Spleen (tissue), 11 donors: ENCODE measurements around the gene SEMA4C. TPM values are rescaled to one million over a fixed set of nuclear protein-coding genes. Genes with fewer than 3 reads are reported as not detected.
A peak's percentile ranks its signal among the peaks of the same experiment; 100 is the strongest.
"Not testable (repeated sequence)": the region's sequence is repeated elsewhere in the genome, so short reads cannot be mapped to it uniquely, and the experiment has no call there.

Source experiments
- DNase-seq: peaks from one replicate; pipeline ENCODE4 v3.0.0-alpha.2; 2020
- H3K27ac ChIP-seq, 8 donors: fragments of 200-600 bp; sonication (generic) in 7 of 8; 1 replicate in 4 of 8; 2 replicates in 4 of 8; pipeline versions ENCODE4 v1.5.0 to v1.8.0; 2016 to 2021; ENCODE audit warnings: inconsistent platforms in 4 of 8, mild to moderate bottlenecking in 4 of 8, moderate library complexity in 1 of 8
- H3K27me3 ChIP-seq, 7 donors: fragments of 200-600 bp; sonication (generic) in 6 of 7; replicated peaks in 1 of 7; 1 replicate in 4 of 7; 2 replicates in 3 of 7; pipeline versions ENCODE4 v1.5.0 to v1.8.0; 2016 to 2021; ENCODE audit warnings: inconsistent platforms in 3 of 7, mild to moderate bottlenecking in 1 of 7
- H3K36me3 ChIP-seq, 6 donors: fragments of 200-600 bp; sonication (generic) in 5 of 6; 1 replicate in 4 of 6; 2 replicates in 2 of 6; pipeline versions ENCODE4 v1.5.0 to v1.8.0; 2016 to 2021; ENCODE audit warnings: inconsistent platforms in 2 of 6
- H3K4me1 ChIP-seq, 6 donors: fragments of 200-600 bp; sonication (generic) in 5 of 6; 1 replicate in 3 of 6; 2 replicates in 3 of 6; pipeline versions ENCODE4 v1.5.0 to v1.8.0; 2016 to 2021; ENCODE audit warnings: inconsistent platforms in 3 of 6
- H3K4me3 ChIP-seq, 8 donors: fragments of 200-600 bp; sonication (generic) in 7 of 8; 1 replicate in 4 of 8; 2 replicates in 4 of 8; pipeline versions ENCODE4 v1.5.0 to v1.8.0; 2016 to 2021; ENCODE audit warnings: inconsistent platforms in 4 of 8, mild to moderate bottlenecking in 4 of 8, moderate library complexity in 2 of 8
- H3K9me3 ChIP-seq, 8 donors: fragments of 200-600 bp; sonication (generic) in 7 of 8; 1 replicate in 4 of 8; 2 replicates in 4 of 8; pipeline versions ENCODE4 v1.5.0 to v1.8.0; 2016 to 2021; ENCODE audit warnings: inconsistent platforms in 4 of 8
- CTCF ChIP-seq, 11 experiments: fragments of 200-600 bp in 7 of 11; fragments of 450-650 bp in 4 of 11; sonication (generic) in 4 of 11; IDR thresholded peaks in 8 of 11; conservative IDR thresholded peaks in 3 of 11; 1 replicate in 7 of 11; 2 replicates in 4 of 11; pipeline versions ENCODE4 v1.4.0 to v1.8.0; 2016 to 2021; ENCODE audit warnings: antibody characterized with exemption in 11 of 11, inconsistent platforms in 4 of 11, mild to moderate bottlenecking in 1 of 11
- POLR2A ChIP-seq, 3 donors: fragments of 450-650 bp; IDR thresholded peaks; one replicate each; pipeline ENCODE4 v1.5.1; 2017; ENCODE audit warnings: antibody characterized with exemption in 3 of 3, mild to moderate bottlenecking in 1 of 3
- POLR2AphosphoS5 ChIP-seq, 3 donors: sonication (generic); formaldehyde crosslinking; IDR thresholded peaks; one replicate each; pipeline ENCODE4 v1.5.1; 2017; ENCODE audit warnings: antibody characterized with exemption in 3 of 3
- WGBS, 5 donors: extraction: QIAGEN DNeasy Blood & Tissue Kit in 3 of 5; methylation state at CpG; one replicate each; pipeline versions ENCODE4 v1.1.5 to v1.1.7; 2013 to 2018; 5-methylcytosine and 5-hydroxymethylcytosine counted together
- intact Hi-C: fragments of 100-400 bp; cut with DNase I; formaldehyde crosslinking; loops from one replicate; pipeline ENCODE4 v1.15.0; 2023; ENCODE audit warnings: low total_unique reads
- polyA plus RNA-seq, 3 donors: library from polyadenylated mRNA; stranded (reverse); fragments of 200-250 nt; gene quantifications; one replicate each; pipeline ENCODE4 v1.2.1, GENCODE V29; 2013
- total RNA-seq, 7 donors: library from RNA; depleted of rRNA in 3 of 7; stranded (reverse); fragments of >200 nt in 3 of 7; fragmentation: NEBNext Ultra II Directional in 4 of 7; extraction: Animal tissue kit (Norgen Biotek cat#: 25700) in 4 of 7; gene quantifications; one replicate each; pipeline versions ENCODE4 v1.1.0 to v1.2.1, GENCODE V29; 2016 to 2021
- donor health status: healthy with polysubstance abuse.
- donor health status: DM: no; HTN: no; CAD: no; lungs with moderate emphysema.
- donor health status: DM: no; HTN: no; CAD: no.
- donor health status: Bipolar disorder and iron deficiency.
- donor health status: healthy.
- donor health status: DM: no; HTN: no; CAD: no.
- donor health status: DM: yes; HTN: yes; CAD: no.

The SEMA4C gene
- total and polyA plus RNA-seq, 10 donors, result 6.1 to 205 (median 68.1) TPM

GRCh38 chr2:96890252-96890651, 20.4 kb upstream of the SEMA4C start:
- TF ChIP-seq CTCF (IDR thresholded peaks at IDR 0.05 in 8 of 11, conservative IDR thresholded peaks at IDR 0.05 in 3 of 11) (no peak), POLR2AphosphoS5 (IDR thresholded peaks at IDR 0.05) (no peak), POLR2A (IDR thresholded peaks at IDR 0.05) (no peak)
- intact Hi-C loops, result no loop called here

DNA sequence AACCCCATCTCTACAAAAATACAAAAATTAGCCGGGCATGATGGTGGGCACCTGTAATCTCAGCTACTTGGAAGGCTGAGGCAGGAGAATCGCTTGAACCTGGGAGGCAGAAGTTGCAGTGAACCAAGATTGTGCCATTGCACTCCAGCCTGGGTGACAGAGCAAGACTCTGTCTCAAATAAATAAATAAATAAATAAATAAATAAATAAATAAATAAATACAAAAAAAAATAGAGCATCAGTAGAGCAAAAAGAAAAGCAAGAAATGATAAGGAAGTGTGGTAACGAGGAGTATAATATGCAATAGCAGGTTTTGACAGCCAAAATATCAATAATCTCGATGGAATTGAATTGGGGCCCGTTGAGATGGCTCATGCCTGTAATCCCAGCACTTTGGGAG, 19.6 kb upstream of the SEMA4C start:
- intact Hi-C loops, H3K27me3 ChIP-seq, H3K36me3 ChIP-seq, DNase-seq, H3K9me3 ChIP-seq, H3K4me3 ChIP-seq: not testable (repeated sequence)
- Histone ChIP-seq H3K27ac (peak overlapping the region in 1 of 8 donors; percentile 52), H3K4me1 (peaks cover 47 to 77% (median 58%) of the 10 kb centered on the region in 6 donors)
- WGBS, 5 donors, result 93 to 97% (median 96%) methylated on average over 5 of the region's 5 CpGs

More at GRCh38 chr2:96890252-96890651, 20.4 kb upstream of the SEMA4C start:
- peak overlapping the region in 2 of 8 donors; percentile 18 to 52 for H3K27ac ChIP-seq
- DNase-seq, result no peak
- WGBS, 5 donors, result 88 to 94% (median 92%) methylated on average over 7 of the region's 7 CpGs
- H3K9me3 ChIP-seq, result no peaks in the 10 kb centered on the region
- peaks cover 0 to 4% (median 0%) of the 10 kb centered on the region in 6 donors for H3K36me3 ChIP-seq
- H3K4me3 ChIP-seq, result no peak overlapping the region
- H3K27me3 ChIP-seq, result no peaks in the 10 kb centered on the region
- H3K4me1 ChIP-seq, result peaks cover 40 to 75% (median 53%) of the 10 kb centered on the region in 6 donors

DNA sequence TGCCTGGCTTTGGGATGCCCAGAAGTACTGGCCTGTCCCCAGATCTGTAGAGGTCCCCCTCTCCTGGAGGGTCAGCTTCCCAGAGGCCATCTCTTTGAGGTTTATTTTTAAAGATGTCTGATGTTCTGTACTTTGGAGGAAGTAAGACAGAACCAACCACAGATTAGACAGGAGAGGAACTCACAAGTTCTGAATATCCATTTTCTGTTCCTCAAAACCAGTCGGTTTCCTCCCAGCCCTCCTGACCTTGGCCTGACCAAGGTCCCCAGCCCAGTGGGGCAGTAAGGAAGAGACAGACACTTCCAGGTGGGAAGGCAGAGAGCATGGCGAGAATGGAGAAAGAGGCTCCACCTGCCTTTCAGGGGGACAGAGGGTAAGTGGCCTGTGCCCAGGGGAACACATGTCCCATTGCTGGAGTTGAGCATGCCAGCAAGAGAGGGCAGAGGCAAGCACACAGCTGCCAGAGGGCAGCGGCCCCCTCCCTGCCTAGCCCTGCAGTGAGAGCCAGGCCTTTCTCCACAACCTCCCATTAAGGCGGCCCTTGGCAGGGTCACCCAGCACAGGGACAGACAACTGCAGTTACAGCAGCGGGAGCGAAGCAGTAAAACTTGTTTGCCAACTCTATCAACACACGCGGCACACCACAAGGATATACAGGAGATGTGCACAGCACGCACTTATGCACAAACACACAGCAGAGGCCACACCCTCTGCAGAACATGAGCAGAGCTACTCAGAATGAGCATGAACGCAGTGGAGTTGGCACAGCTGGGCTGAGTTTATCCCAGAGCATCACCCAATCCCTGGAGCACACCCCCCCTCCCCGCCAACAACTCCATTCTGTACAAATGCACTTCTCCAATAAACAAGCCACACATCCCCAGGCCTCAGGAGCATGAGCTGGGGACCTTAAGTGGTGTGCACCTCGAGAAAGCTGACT, 18.5 kb upstream of the SEMA4C start:
- intact Hi-C loops, result no loop called here
- Histone ChIP-seq H3K4me3 (no peak overlapping the region), H3K27me3 (no peaks in the 10 kb centered on the region), H3K4me1 (peaks cover 55 to 89% (median 70%) of the 10 kb centered on the region in 6 donors), H3K9me3 (no peaks in the 10 kb centered on the region), H3K36me3 (no peaks in the 10 kb centered on the region), H3K27ac (peak overlapping the region in 5 of 8 donors; percentile 20 to 68 (median 50))
- no peak for DNase-seq
- 57 to 71% (median 68%) methylated on average over 10 to 12 of the region's 12 CpGs for WGBS, 5 donors
- TF ChIP-seq POLR2AphosphoS5 (IDR thresholded peaks at IDR 0.05), result peak in 1 of 3 donors; percentile 13
- no peak for TF ChIP-seq CTCF (IDR thresholded peaks at IDR 0.05 in 8 of 11, conservative IDR thresholded peaks at IDR 0.05 in 3 of 11)

DNA sequence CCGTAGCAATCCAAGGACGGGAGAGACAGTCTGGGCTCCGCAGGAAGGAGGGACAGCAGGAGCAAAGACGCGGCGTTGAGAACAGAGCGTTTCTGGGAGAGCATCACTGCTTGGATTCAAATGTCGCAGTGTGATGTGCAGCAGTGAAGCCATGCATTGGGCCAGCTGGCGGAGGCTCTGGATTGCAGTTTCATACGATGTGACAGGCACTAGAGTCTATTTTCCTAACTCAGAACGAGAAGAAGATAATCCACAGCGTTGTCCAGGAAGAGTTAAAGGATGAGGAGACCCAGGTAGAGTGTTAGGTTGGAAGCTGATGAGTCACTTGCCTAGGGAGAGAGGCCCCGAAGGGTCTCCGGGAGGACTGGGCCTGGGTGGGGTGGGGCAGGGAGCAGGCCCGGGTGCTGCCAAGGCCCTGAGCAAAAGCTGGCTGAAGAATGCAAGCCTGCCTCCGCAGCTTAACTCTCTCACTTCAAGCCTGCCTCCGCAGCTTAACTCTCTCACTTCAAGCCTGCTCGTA, 17.7 kb upstream of the SEMA4C start:
- H3K4me1 ChIP-seq, result peaks cover 55 to 93% (median 72%) of the 10 kb centered on the region in 6 donors
- H3K36me3 ChIP-seq, result no peaks in the 10 kb centered on the region
- 67 to 82% (median 78%) methylated on average over 18 of the region's 18 CpGs for WGBS, 5 donors
- H3K9me3 ChIP-seq, result no peaks in the 10 kb centered on the region
- peaks cover 0 to 3% (median 0%) of the 10 kb centered on the region in 7 donors for H3K27me3 ChIP-seq
- H3K4me3 ChIP-seq, result no peak overlapping the region
- TF ChIP-seq POLR2AphosphoS5 (IDR thresholded peaks at IDR 0.05), result no peak
- no peak for TF ChIP-seq POLR2A (IDR thresholded peaks at IDR 0.05)
- no peak for TF ChIP-seq CTCF (IDR thresholded peaks at IDR 0.05 in 8 of 11, conservative IDR thresholded peaks at IDR 0.05 in 3 of 11)
- H3K27ac ChIP-seq, result peak overlapping the region in 5 of 8 donors; percentile 20 to 79 (median 50)
- no peak for DNase-seq
- intact Hi-C loops, result no loop called here
